Endothelial cell of umbilical vein (primary cell): ENCODE results near the gene CST1. TPM values are rescaled to one million over a fixed set of nuclear protein-coding genes. Genes with fewer than 3 reads are reported as not detected.

Source experiments
- BruUV-seq: library from RNA; stranded (reverse); fragments of 400-500 nt; replicated peaks from 2 replicates; lab custom pipeline; 2021; lab: Mats Ljungman, UMichigan
- CTCF ChIA-PET: fragments of 300-600, 350-600 bp; sonication (Branson Sonifier 250); formaldehyde crosslinking; loops from one replicate; lab custom pipeline; 2021; ENCODE audit warnings: antibody characterized with exemption, inconsistent platforms; lab: Charles Lee
- POLR2A ChIA-PET: fragments of 300-600, 350-600 bp; sonication (Branson Sonifier 250); formaldehyde crosslinking; loops from one replicate; lab custom pipeline; 2021; ENCODE audit warnings: antibody characterized with exemption, inconsistent platforms; lab: Charles Lee
- DNase-seq: peaks from one replicate; pipeline ENCODE4 v3.0.0-alpha.2; 2011; ENCODE audit warnings: low read depth, low spot score
- FAIRE-seq: peaks from 2 replicates; lab custom pipeline; 2011; peaks lifted over from hg19 to GRCh38; lab: Jason Lieb, UNC
- H2AFZ ChIP-seq: 2 replicates; pipeline ENCODE4 v1.6.0; 2012; ENCODE audit warnings: low read depth, low read length, control low read depth, inconsistent platforms
- H3K27ac ChIP-seq: 2 replicates; pipeline ENCODE4 v1.5.1; 2011; ENCODE audit warnings: low read depth, mild to moderate bottlenecking, control low read depth, low read length, moderate library complexity; ENCODE audit not compliant: insufficient read depth
- H3K27me3 ChIP-seq, 2 experiments: 2 replicates each; pipeline versions ENCODE4 v1.6.0 to v1.6.1; 2011; ENCODE audit warnings: low read length in 2 of 2, mixed read lengths in 1 of 2; ENCODE audit not compliant: control insufficient read depth in 2 of 2, insufficient read depth in 2 of 2
- H3K36me3 ChIP-seq, 2 experiments: 2 replicates in 1 of 2; 3 replicates in 1 of 2; pipeline ENCODE4 v1.5.1; 2011; ENCODE audit warnings: low read length in 2 of 2, mild to moderate bottlenecking in 1 of 2, moderate library complexity in 1 of 2; ENCODE audit not compliant: control insufficient read depth in 2 of 2, insufficient read depth in 2 of 2; ENCODE audit errors: extremely low read depth in 1 of 2
- H3K4me1 ChIP-seq: 3 replicates; pipeline ENCODE4 v1.5.1; 2011; ENCODE audit warnings: mild to moderate bottlenecking, low read length; ENCODE audit not compliant: control insufficient read depth, insufficient read depth; ENCODE audit errors: extremely low read depth
- H3K4me2 ChIP-seq: 2 replicates; pipeline ENCODE4 v1.6.1; 2011; ENCODE audit warnings: low read length, control low read depth, mixed read lengths; ENCODE audit not compliant: insufficient read depth
- H3K4me3 ChIP-seq, 3 experiments: fragments of 200-600 bp in 1 of 3; sonication (generic), shearing (Covaris generic) in 1 of 3; replicated peaks in 1 of 3; 2 replicates each; pipeline ENCODE4 v1.5.1; 2011 to 2016; ENCODE audit warnings: control low read depth in 3 of 3, low read length in 3 of 3, mild to moderate bottlenecking in 2 of 3, inconsistent platforms in 1 of 3, low read depth in 1 of 3, moderate library complexity in 1 of 3; ENCODE audit not compliant: insufficient read depth in 1 of 3
- H3K79me2 ChIP-seq: 2 replicates; pipeline ENCODE4 v1.6.0; 2012; ENCODE audit warnings: low read length, inconsistent platforms; ENCODE audit not compliant: control insufficient read depth, insufficient read depth
- H3K9ac ChIP-seq: replicated peaks from 2 replicates; pipeline ENCODE3; 2011; ENCODE audit warnings: low read length, control low read depth; ENCODE audit not compliant: insufficient read depth; ENCODE audit errors: extremely low read depth
- H3K9me1 ChIP-seq: replicated peaks from 3 replicates; pipeline ENCODE4 v1.6.0; 2011; ENCODE audit warnings: mild to moderate bottlenecking, low read length; ENCODE audit not compliant: control insufficient read depth, insufficient read depth; ENCODE audit errors: extremely low read depth
- H3K9me3 ChIP-seq: replicated peaks from 2 replicates; pipeline ENCODE4 v1.5.1; 2012; ENCODE audit warnings: low read length, inconsistent platforms; ENCODE audit not compliant: control insufficient read depth, insufficient read depth
- H4K20me1 ChIP-seq: replicated peaks from 2 replicates; pipeline ENCODE3; 2011; ENCODE audit warnings: mild to moderate bottlenecking, low read length; ENCODE audit not compliant: control insufficient read depth, insufficient read depth; ENCODE audit errors: extremely low read depth
- EZH2 ChIP-seq: IDR thresholded peaks from 2 replicates; pipeline ENCODE4 v1.6.1; 2012; ENCODE audit warnings: borderline replicate concordance, low read depth, mild to moderate bottlenecking, moderate library complexity, low read length, inconsistent platforms; ENCODE audit not compliant: severe bottlenecking
- FOS ChIP-seq: IDR thresholded peaks from 2 replicates; pipeline ENCODE4 v1.6.1; 2011; ENCODE audit warnings: mild to moderate bottlenecking, low read length, moderate library complexity, borderline replicate concordance; ENCODE audit not compliant: insufficient read depth
- GATA2 ChIP-seq: IDR thresholded peaks from 2 replicates; pipeline ENCODE4 v1.7.0; 2011; ENCODE audit warnings: low read depth, mild to moderate bottlenecking, moderate library complexity, mixed read lengths, low read length; ENCODE audit not compliant: insufficient read length, insufficient read depth
- JUN ChIP-seq: IDR thresholded peaks from 2 replicates; pipeline ENCODE4 v1.6.1; 2011; ENCODE audit warnings: borderline replicate concordance, low read depth; ENCODE audit not compliant: insufficient read length, insufficient read depth
- MYC ChIP-seq: IDR thresholded peaks from one replicate; pipeline ENCODE4 v1.6.1; 2011; ENCODE audit warnings: mild to moderate bottlenecking, low read depth, low read length
- POLR2A ChIP-seq: IDR thresholded peaks from 2 replicates; pipeline ENCODE4 v1.6.1; 2012; ENCODE audit warnings: low read depth, mild to moderate bottlenecking, control low read depth, low read length
- POLR2AphosphoS5 ChIP-seq: IDR thresholded peaks from 2 replicates; pipeline ENCODE4 v1.6.1; 2012; ENCODE audit warnings: low read depth, mild to moderate bottlenecking, control low read depth, low read length, moderate library complexity; ENCODE audit not compliant: insufficient read depth
- dilution Hi-C: fragments of 300-500 bp; cut with MboI; formaldehyde crosslinking; loops from one replicate; pipeline ENCODE4 v1.15.0; 2019; ENCODE audit warnings: low sequenced_read_pairs; ENCODE audit not compliant: extremely low pct_ligation_motif_present
- intact Hi-C: fragments of 100-400 bp; cut with micrococcal nuclease; formaldehyde crosslinking; loops from one replicate; pipeline ENCODE4 v1.10.0; 2022
- polyA plus RNA-seq, 4 experiments: library from polyadenylated mRNA; depleted of rRNA in 3 of 4; stranded (reverse) in 3 of 4; unstranded in 1 of 4; fragments of >200 nt; gene quantifications; 2 replicates each; pipeline versions ENCODE4 v1.2.1 to v1.2.3, GENCODE V29; 2011 to 2012; ENCODE audit warnings: missing spikeins in 1 of 4
- total RNA-seq: library from RNA; stranded (reverse); gene quantifications from 2 replicates; pipeline ENCODE4 v1.2.3, GENCODE V29; 2021
- TF ChIP-seq, protein P1 (sequence below): IDR thresholded peaks from 2 replicates; pipeline ENCODE4 v1.6.1; 2011; ENCODE audit not compliant: insufficient read depth, insufficient read length
- TF ChIP-seq, protein P2 (sequence below), 2 donors: IDR thresholded peaks; 1 replicate in 1 of 2; 2 replicates in 1 of 2; pipeline ENCODE4 v1.5.1; 2011; ENCODE audit warnings: low read length in 2 of 2, mild to moderate bottlenecking in 2 of 2, moderate library complexity in 2 of 2, control low read depth in 1 of 2, inconsistent platforms in 1 of 2, low read depth in 1 of 2; ENCODE audit not compliant: insufficient read depth in 1 of 2; ENCODE audit errors: extremely low read depth in 1 of 2

CST1 gene
- total and polyA plus RNA-seq, 2 donors (not counting 3 experiments of a cell fraction or from before 2014, with no cell fraction given), result 0.19 to 2.2 TPM

DNA sequence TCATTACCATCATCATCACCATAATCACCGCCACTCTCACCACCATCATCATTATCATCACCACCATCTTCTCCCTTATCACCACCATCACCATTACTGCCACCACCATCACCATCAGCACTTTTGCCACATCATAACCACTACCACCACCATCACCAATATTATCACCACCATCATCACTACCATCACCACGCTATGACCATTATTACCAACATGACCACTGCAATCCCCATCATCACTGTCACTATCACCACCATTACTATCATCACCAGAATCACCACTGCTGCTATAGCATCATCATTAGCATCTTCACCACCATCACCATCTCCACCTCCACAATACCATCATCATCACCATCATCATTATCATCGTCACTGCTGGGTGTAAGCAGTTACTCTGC lies 25.6 kb downstream of the CST1 start:
- Histone ChIP-seq H3K9ac (no peak overlapping the region), H3K4me3 (no peak overlapping the region), H3K79me2 (no peaks in the 10 kb centered on the region), H2AFZ (no peak overlapping the region), H3K9me3 (no peaks in the 10 kb centered on the region), H3K36me3 (no peaks in the 10 kb centered on the region), H3K9me1 (no peaks in the 10 kb centered on the region), H4K20me1 (no peaks in the 10 kb centered on the region), H3K27ac (no peak overlapping the region), H3K4me2 (no peak overlapping the region), H3K4me1 (no peaks in the 10 kb centered on the region), H3K27me3 (no peaks in the 10 kb centered on the region)
- POLR2A ChIA-PET, result no interaction called here
- DNase-seq (no peak), FAIRE-seq (no peak)
- no TSS peak for BruUV-seq
- CTCF ChIA-PET, result interaction anchor here (2.0 kb wide), 1 partner anchor 56 kb away, joined by 7 read pairs; no protein-coding TSS in a partner anchor
- dilution Hi-C loops (no loop called here), intact Hi-C loops (no loop called here)
- TF ChIP-seq, protein P1, sequence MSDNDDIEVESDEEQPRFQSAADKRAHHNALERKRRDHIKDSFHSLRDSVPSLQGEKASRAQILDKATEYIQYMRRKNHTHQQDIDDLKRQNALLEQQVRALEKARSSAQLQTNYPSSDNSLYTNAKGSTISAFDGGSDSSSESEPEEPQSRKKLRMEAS, result no peak
- TF ChIP-seq FOS (no peak), EZH2 (no peak), POLR2AphosphoS5 (no peak), GATA2 (no peak), MYC (no peak), POLR2A (no peak), JUN (no peak)
- TF ChIP-seq, protein P2, sequence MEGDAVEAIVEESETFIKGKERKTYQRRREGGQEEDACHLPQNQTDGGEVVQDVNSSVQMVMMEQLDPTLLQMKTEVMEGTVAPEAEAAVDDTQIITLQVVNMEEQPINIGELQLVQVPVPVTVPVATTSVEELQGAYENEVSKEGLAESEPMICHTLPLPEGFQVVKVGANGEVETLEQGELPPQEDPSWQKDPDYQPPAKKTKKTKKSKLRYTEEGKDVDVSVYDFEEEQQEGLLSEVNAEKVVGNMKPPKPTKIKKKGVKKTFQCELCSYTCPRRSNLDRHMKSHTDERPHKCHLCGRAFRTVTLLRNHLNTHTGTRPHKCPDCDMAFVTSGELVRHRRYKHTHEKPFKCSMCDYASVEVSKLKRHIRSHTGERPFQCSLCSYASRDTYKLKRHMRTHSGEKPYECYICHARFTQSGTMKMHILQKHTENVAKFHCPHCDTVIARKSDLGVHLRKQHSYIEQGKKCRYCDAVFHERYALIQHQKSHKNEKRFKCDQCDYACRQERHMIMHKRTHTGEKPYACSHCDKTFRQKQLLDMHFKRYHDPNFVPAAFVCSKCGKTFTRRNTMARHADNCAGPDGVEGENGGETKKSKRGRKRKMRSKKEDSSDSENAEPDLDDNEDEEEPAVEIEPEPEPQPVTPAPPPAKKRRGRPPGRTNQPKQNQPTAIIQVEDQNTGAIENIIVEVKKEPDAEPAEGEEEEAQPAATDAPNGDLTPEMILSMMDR (IDR thresholded peaks at IDR 0.05; ENCODE audit: extremely low read depth in 1 of 2, insufficient read depth in 1 of 2, low read depth in 1 of 2, low read length in 2 of 2), result no peak
